ENCODE data around the gene PRDM16. TPM values are rescaled to one million over a fixed set of nuclear protein-coding genes. Genes with fewer than 3 reads are reported as not detected.

The PRDM16 gene
- total and polyA plus RNA-seq, 4 donors: 5.0 to 80.7 (median 41.5) TPM

DNA sequence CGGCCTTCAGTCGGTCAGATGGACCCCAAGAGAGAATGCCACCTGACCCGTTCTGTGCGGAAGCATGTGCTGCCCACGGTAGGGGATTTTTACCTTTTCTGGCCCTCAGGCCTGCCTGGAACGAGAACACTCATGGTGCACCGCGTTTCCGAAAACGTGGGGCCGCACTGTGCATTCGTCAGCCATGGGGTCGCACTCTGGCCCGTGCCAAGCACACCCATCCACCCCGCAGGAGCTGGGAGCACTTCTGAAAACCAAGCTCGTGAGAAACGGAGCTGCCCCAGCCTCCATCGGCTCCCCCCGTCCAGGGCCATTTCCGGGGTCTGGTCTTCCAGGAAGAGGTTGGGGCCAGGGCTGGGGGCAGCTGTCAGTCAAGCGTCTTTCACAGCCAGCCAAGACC, 72.8 kb downstream of the PRDM16 start:
- no peaks in the 10 kb centered on the region for H3K27me3 ChIP-seq (ENCODE audit: control insufficient read depth in 1 of 2, insufficient read depth in 2 of 2, low read length in 1 of 2)
- DNase-seq: no peak
- no peaks in the 10 kb centered on the region for H3K9me3 ChIP-seq (ENCODE audit: control insufficient read depth, low read length)

DNA sequence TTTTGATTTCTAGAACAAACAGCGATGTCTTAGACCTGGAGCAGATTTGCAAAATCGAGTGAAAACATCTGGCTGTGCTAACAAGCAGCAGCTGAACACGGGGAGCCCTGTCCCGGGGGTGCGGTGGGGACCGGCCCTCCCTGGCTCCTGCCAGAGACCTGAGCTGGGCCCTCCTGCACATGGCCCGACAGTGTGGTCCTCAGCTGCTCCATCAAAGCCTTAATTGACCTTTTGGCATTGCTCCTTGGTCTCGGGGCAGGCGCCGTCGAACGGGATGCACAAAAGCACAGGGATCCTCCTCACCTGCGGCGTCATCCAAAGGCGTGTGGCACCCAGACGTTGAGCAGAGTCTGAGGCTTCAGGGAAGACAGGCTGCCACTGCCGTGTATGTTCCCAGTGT, 73.2 kb downstream of the PRDM16 start:
- H3K4me1 ChIP-seq (ENCODE audit: control insufficient read depth in 1 of 2, insufficient read depth in 2 of 2, low read length in 2 of 2): no peaks in the 10 kb centered on the region
- H3K27ac ChIP-seq (ENCODE audit: low read depth in 1 of 2, low read length in 2 of 2): no peak overlapping the region
- ATAC-seq (ENCODE audit: low FRiP score) (no peak), DNase-seq (no peak)
- no peak overlapping the region for H3K4me3 ChIP-seq (ENCODE audit: low read length in 2 of 2)
- WGBS, 2 donors: 38 to 53% methylated on average over 17 of the region's 17 CpGs
- H3K27me3 ChIP-seq (ENCODE audit: control insufficient read depth in 1 of 2, insufficient read depth in 2 of 2, low read length in 1 of 2): no peaks in the 10 kb centered on the region
- intact Hi-C loops (cut with DNase I): no loop called here
- H3K36me3 ChIP-seq (ENCODE audit: control insufficient read depth in 1 of 2, insufficient read depth in 2 of 2, low read length in 1 of 2): no peaks in the 10 kb centered on the region
- no peaks in the 10 kb centered on the region for H3K9me3 ChIP-seq (ENCODE audit: control insufficient read depth, low read length)

More for the DNA sequence above, 72.8 kb downstream of the PRDM16 start:
- 35 to 39% methylated on average over 21 of the region's 21 CpGs for WGBS, 2 donors
- Histone ChIP-seq H3K27ac (ENCODE audit: low read depth in 1 of 2, low read length in 2 of 2) (no peak overlapping the region), H3K36me3 (ENCODE audit: control insufficient read depth in 1 of 2, insufficient read depth in 2 of 2, low read length in 1 of 2) (no peaks in the 10 kb centered on the region), H3K4me1 (ENCODE audit: control insufficient read depth in 1 of 2, insufficient read depth in 2 of 2, low read length in 2 of 2) (no peaks in the 10 kb centered on the region), H3K4me3 (ENCODE audit: low read length in 2 of 2) (no peak overlapping the region)
- intact Hi-C loops (cut with DNase I): no loop called here
- no peak for ATAC-seq (ENCODE audit: low FRiP score)

GRCh38 chr1:3142751-3143150, 73.7 kb downstream of the PRDM16 start:
- no peaks in the 10 kb centered on the region for H3K4me1 ChIP-seq (ENCODE audit: control insufficient read depth in 1 of 2, insufficient read depth in 2 of 2, low read length in 2 of 2)
- ATAC-seq (ENCODE audit: low FRiP score) (no peak), DNase-seq (no peak)
- no peak overlapping the region for H3K27ac ChIP-seq (ENCODE audit: low read depth in 1 of 2, low read length in 2 of 2)
- H3K27me3 ChIP-seq (ENCODE audit: control insufficient read depth in 1 of 2, insufficient read depth in 2 of 2, low read length in 1 of 2): no peaks in the 10 kb centered on the region
- no peak overlapping the region for H3K4me3 ChIP-seq (ENCODE audit: low read length in 2 of 2)
- no peaks in the 10 kb centered on the region for H3K9me3 ChIP-seq (ENCODE audit: control insufficient read depth, low read length)
- intact Hi-C loops (cut with DNase I): no loop called here
- WGBS, 2 donors: 90 to 91% methylated on average over 12 of the region's 12 CpGs
- H3K36me3 ChIP-seq (ENCODE audit: control insufficient read depth in 1 of 2, insufficient read depth in 2 of 2, low read length in 1 of 2): no peaks in the 10 kb centered on the region

DNA sequence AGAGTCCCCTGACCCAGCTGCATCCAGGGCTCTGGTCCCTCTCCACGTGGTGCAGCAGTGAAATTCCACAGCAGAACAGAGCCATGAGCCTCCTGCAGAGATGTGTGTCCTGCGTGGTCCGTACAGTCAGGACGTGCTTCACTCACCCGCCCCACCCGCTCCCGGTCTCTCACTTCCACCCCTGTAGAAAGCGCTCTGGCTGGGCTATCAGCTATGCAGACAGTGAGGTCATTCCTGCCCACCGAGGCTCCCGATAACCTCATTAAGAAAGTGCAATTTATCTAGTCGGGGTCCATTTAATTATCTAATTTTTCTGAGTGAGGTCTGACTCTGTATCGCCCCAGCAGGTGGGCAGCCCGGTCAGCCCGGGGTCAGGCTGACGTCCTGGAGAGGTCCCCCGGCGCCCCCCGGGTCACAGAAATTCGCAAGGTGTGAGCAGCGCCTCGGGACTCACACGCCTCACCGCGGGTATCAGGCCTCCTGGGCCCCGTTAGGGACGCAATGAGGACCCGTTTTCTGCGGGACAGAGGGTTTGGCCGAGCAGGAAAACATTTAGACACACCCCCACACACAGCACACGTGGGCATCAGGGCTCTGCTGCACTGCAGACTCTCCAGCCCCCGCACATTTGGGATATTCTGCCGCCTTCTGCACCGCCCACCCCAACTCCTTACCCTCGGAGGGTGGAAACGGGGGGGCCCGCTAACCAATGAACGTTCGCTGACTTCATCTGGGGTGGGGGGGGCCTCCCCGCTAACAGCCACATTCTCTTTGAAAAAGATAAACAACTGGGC, 76.7 kb downstream of the PRDM16 start:
- Histone ChIP-seq H3K27ac (ENCODE audit: low read depth in 1 of 2, low read length in 2 of 2) (no peak overlapping the region), H3K36me3 (ENCODE audit: control insufficient read depth in 1 of 2, insufficient read depth in 2 of 2, low read length in 1 of 2) (no peaks in the 10 kb centered on the region), H3K4me1 (ENCODE audit: control insufficient read depth in 1 of 2, insufficient read depth in 2 of 2, low read length in 2 of 2) (no peaks in the 10 kb centered on the region), H3K9me3 (ENCODE audit: control insufficient read depth, low read length) (no peaks in the 10 kb centered on the region), H3K27me3 (ENCODE audit: control insufficient read depth in 1 of 2, insufficient read depth in 2 of 2, low read length in 1 of 2) (no peaks in the 10 kb centered on the region), H3K4me3 (ENCODE audit: low read length in 2 of 2) (no peak overlapping the region)
- peak; percentile 16 for ATAC-seq (ENCODE audit: low FRiP score)
- intact Hi-C loops (cut with DNase I): no loop called here
- 19 to 30% methylated on average over 39 of the region's 39 CpGs for WGBS, 2 donors
- no peak for DNase-seq

- H3K27ac ChIP-seq (ENCODE audit: low read depth in 1 of 2, low read length in 2 of 2): no peak overlapping the region
- WGBS, 2 donors: 89 to 92% methylated on average over 14 of the region's 14 CpGs
Observed at GRCh38 chr1:3146458-3146857, 77.5 kb downstream of the PRDM16 start.

DNA sequence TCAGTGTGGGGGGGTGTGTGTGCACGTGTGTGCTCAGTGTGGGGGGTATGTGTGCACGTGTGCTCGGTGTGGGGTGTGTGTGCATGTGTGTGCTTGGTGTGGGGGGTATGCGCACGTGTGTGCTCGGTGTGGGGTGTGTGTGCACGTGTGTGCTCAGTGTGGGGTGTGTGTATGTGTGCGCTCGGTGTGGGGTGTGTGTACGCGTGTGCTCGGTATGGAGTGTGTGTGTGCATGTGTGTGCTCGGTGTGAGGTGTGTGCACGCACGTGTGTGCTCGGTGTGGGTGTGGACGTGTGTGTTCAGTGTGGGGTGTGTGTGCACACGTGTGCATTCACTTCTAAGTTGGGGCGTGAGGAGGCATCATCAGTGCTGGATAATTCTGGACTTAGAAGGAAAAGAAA, 77.9 kb downstream of the PRDM16 start:
- no peak for DNase-seq
- H3K27ac ChIP-seq (ENCODE audit: low read depth in 1 of 2, low read length in 2 of 2): no peak overlapping the region
- no peak for ATAC-seq (ENCODE audit: low FRiP score)
- 86% methylated on average over 19 of the region's 19 CpGs for WGBS, 2 donors
- H3K4me1 ChIP-seq (ENCODE audit: control insufficient read depth in 1 of 2, insufficient read depth in 2 of 2, low read length in 2 of 2): no peaks in the 10 kb centered on the region
- no peaks in the 10 kb centered on the region for H3K27me3 ChIP-seq (ENCODE audit: control insufficient read depth in 1 of 2, insufficient read depth in 2 of 2, low read length in 1 of 2)
- H3K4me3 ChIP-seq (ENCODE audit: low read length in 2 of 2): no peak overlapping the region
- intact Hi-C loops (cut with DNase I): no loop called here
- H3K36me3 ChIP-seq (ENCODE audit: control insufficient read depth in 1 of 2, insufficient read depth in 2 of 2, low read length in 1 of 2): no peaks in the 10 kb centered on the region
- no peaks in the 10 kb centered on the region for H3K9me3 ChIP-seq (ENCODE audit: control insufficient read depth, low read length)

More at GRCh38 chr1:3146458-3146857, 77.5 kb downstream of the PRDM16 start:
- Histone ChIP-seq H3K4me1 (ENCODE audit: control insufficient read depth in 1 of 2, insufficient read depth in 2 of 2, low read length in 2 of 2) (no peaks in the 10 kb centered on the region), H3K27me3 (ENCODE audit: control insufficient read depth in 1 of 2, insufficient read depth in 2 of 2, low read length in 1 of 2) (no peaks in the 10 kb centered on the region), H3K36me3 (ENCODE audit: control insufficient read depth in 1 of 2, insufficient read depth in 2 of 2, low read length in 1 of 2) (no peaks in the 10 kb centered on the region), H3K4me3 (ENCODE audit: low read length in 2 of 2) (no peak overlapping the region), H3K9me3 (ENCODE audit: control insufficient read depth, low read length) (no peaks in the 10 kb centered on the region)
- ATAC-seq (ENCODE audit: low FRiP score) (no peak), DNase-seq (no peak)
- intact Hi-C loops (cut with DNase I): no loop called here

- Histone ChIP-seq H3K27ac (ENCODE audit: low read depth in 1 of 2, low read length in 2 of 2) (no peak overlapping the region), H3K4me3 (ENCODE audit: low read length in 2 of 2) (no peak overlapping the region), H3K4me1 (ENCODE audit: control insufficient read depth in 1 of 2, insufficient read depth in 2 of 2, low read length in 2 of 2) (no peaks in the 10 kb centered on the region), H3K27me3 (ENCODE audit: control insufficient read depth in 1 of 2, insufficient read depth in 2 of 2, low read length in 1 of 2) (no peaks in the 10 kb centered on the region), H3K9me3 (ENCODE audit: control insufficient read depth, low read length) (no peaks in the 10 kb centered on the region), H3K36me3 (ENCODE audit: control insufficient read depth in 1 of 2, insufficient read depth in 2 of 2, low read length in 1 of 2) (no peaks in the 10 kb centered on the region)
- ATAC-seq (ENCODE audit: low FRiP score) (no peak), DNase-seq (no peak)
- WGBS, 2 donors: 82 to 86% methylated on average over 5 to 6 of the region's 6 CpGs
- intact Hi-C loops (cut with DNase I): no loop called here
Observed at GRCh38 chr1:3148171-3148570, 79.2 kb downstream of the PRDM16 start.

DNA sequence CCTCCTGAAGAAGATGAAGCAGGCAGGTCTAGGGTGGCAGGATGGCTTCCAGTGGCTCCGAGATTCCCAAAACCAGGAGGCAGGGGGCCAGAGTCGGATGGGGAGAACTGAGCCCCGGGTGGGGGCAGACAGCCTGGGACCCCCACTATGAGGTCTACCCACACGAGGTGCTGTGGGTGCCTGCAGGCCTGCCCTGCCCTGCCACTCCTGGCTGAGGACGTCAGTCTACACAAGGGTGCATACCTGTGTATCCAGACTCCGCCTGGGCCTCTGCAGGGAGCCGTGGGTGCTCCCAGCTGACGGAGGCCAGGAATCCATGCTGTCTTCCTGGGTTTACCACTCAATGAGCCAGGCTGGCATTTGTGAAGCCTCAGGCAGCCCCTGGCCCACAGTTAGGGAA, 80.3 kb downstream of the PRDM16 start:
- intact Hi-C loops (cut with DNase I): no loop called here
- 86 to 87% methylated on average over 8 of the region's 8 CpGs for WGBS, 2 donors
- Histone ChIP-seq H3K9me3 (ENCODE audit: control insufficient read depth, low read length) (no peaks in the 10 kb centered on the region), H3K27me3 (ENCODE audit: control insufficient read depth in 1 of 2, insufficient read depth in 2 of 2, low read length in 1 of 2) (no peaks in the 10 kb centered on the region), H3K4me3 (ENCODE audit: low read length in 2 of 2) (no peak overlapping the region), H3K27ac (ENCODE audit: low read depth in 1 of 2, low read length in 2 of 2) (peak overlapping the region in 1 of 2 donors; percentile 10), H3K4me1 (ENCODE audit: control insufficient read depth in 1 of 2, insufficient read depth in 2 of 2, low read length in 2 of 2) (no peaks in the 10 kb centered on the region), H3K36me3 (ENCODE audit: control insufficient read depth in 1 of 2, insufficient read depth in 2 of 2, low read length in 1 of 2) (no peaks in the 10 kb centered on the region)
- no peak for DNase-seq
- no peak for ATAC-seq (ENCODE audit: low FRiP score)

DNA sequence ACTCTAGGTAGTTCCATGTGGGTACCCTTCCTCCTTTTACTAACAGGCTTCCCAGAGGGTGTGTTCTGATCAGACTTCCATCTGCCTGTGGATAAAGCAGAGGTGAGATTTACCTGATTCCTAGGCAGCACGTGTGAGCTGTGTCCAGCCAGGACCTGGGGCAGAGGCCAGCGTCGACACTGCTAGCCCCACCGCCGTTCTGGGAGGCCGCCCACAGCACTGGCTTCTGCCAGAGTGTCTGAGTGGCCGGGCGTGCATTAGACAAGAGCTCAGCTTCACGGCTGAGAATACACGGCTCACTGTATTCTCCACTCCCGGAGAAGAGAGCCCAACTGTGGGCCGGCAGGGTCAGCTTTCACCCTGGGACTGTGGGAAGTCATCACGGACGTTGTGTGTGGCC, 82.5 kb downstream of the PRDM16 start:
- Histone ChIP-seq H3K27me3 (ENCODE audit: control insufficient read depth in 1 of 2, insufficient read depth in 2 of 2, low read length in 1 of 2) (no peaks in the 10 kb centered on the region), H3K27ac (ENCODE audit: low read depth in 1 of 2, low read length in 2 of 2) (peak overlapping the region in 1 of 2 donors; percentile 59), H3K9me3 (ENCODE audit: control insufficient read depth, low read length) (no peaks in the 10 kb centered on the region), H3K36me3 (ENCODE audit: control insufficient read depth in 1 of 2, insufficient read depth in 2 of 2, low read length in 1 of 2) (no peaks in the 10 kb centered on the region), H3K4me3 (ENCODE audit: low read length in 2 of 2) (no peak overlapping the region), H3K4me1 (ENCODE audit: control insufficient read depth in 1 of 2, insufficient read depth in 2 of 2, low read length in 2 of 2) (no peaks in the 10 kb centered on the region)
- intact Hi-C loops (cut with DNase I): no loop called here
- ATAC-seq (ENCODE audit: low FRiP score) (peak; percentile 30), DNase-seq (no peak)
- 10 to 15% methylated on average over 14 of the region's 14 CpGs for WGBS, 2 donors

Data from aorta (tissue), 5 donors.